Astrocyte of the spinal cord (primary cell): ENCODE measurements around the gene APOO.

Source experiments
- DNase-seq: peaks from one replicate; pipeline ENCODE4 v3.0.0; 2011; ENCODE audit warnings: low read depth, low spot score
- H3K4me3 ChIP-seq: 2 replicates; pipeline ENCODE4 v1.5.1; 2011; ENCODE audit warnings: low read depth, mild to moderate bottlenecking, low read length, moderate library complexity
- in situ Hi-C: cut with HindIII; loops from 2 replicates; pipeline ENCODE4 v1.10.0; 2017; ENCODE audit warnings: low sequenced_read_pairs
- TF ChIP-seq, protein P1 (sequence below): IDR thresholded peaks from 2 replicates; pipeline ENCODE4 v1.5.1; 2012; ENCODE audit warnings: low read depth, mild to moderate bottlenecking, low read length, inconsistent platforms

The APOO gene

DNA sequence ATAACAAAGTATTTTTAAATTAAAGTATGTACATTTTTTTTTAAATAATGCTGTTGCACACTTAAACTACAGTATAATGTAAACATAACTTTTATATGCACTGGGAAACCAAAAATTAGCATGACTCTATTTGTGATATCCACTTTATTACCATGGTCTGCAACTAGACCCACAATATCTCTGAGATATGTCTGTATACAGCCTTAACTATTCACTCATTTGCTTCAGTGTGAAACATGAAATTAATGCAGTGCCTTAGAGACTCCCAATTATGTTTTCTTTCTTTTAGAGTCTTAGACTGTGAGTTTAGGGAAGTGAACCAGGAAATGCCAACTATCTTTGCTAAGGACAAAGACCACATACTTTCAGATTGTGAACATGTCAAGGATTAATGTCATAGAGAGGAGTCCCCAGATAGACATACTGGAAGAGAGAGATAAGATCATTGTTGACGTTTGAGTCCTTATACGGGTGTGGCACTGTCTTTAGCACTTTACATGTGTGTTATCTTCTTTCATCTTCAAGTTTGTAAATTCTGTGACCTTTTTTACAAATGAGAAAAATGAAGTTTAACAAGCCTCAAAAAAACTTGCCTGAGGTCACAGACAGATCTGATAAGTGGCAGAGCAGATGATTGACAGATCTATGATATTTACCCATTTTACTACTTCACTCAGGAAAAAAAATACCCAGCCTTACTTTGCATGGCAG lies 23.3 kb upstream of the APOO start:
- no peak for DNase-seq
- in situ Hi-C loops: no loop called here
- no peak overlapping the region for H3K4me3 ChIP-seq
- TF ChIP-seq, protein P1, sequence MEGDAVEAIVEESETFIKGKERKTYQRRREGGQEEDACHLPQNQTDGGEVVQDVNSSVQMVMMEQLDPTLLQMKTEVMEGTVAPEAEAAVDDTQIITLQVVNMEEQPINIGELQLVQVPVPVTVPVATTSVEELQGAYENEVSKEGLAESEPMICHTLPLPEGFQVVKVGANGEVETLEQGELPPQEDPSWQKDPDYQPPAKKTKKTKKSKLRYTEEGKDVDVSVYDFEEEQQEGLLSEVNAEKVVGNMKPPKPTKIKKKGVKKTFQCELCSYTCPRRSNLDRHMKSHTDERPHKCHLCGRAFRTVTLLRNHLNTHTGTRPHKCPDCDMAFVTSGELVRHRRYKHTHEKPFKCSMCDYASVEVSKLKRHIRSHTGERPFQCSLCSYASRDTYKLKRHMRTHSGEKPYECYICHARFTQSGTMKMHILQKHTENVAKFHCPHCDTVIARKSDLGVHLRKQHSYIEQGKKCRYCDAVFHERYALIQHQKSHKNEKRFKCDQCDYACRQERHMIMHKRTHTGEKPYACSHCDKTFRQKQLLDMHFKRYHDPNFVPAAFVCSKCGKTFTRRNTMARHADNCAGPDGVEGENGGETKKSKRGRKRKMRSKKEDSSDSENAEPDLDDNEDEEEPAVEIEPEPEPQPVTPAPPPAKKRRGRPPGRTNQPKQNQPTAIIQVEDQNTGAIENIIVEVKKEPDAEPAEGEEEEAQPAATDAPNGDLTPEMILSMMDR: no peak

DNA sequence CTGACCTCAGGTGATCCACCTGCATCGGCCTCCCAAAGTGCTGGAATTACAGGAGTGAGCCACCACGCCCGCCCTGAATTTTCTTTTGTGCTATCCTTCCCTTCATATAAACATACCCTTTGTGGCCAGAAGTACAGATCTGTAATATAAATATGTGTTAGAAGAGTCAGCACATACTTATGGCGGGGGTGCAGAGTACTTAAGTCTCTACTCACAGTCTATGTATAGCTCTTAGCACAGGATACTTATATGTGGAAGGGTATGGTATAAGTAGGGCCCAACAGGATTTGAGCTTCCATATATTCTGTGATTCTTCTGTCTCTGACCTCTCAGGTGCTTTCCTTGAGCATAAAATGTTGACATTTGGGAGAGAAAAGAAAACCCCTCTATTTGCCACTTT lies 18.3 kb upstream of the APOO start:
- H3K4me3 ChIP-seq: no peak overlapping the region
- TF ChIP-seq, protein P1: no peak
- no peak for DNase-seq
- in situ Hi-C loops: no loop called here

DNA sequence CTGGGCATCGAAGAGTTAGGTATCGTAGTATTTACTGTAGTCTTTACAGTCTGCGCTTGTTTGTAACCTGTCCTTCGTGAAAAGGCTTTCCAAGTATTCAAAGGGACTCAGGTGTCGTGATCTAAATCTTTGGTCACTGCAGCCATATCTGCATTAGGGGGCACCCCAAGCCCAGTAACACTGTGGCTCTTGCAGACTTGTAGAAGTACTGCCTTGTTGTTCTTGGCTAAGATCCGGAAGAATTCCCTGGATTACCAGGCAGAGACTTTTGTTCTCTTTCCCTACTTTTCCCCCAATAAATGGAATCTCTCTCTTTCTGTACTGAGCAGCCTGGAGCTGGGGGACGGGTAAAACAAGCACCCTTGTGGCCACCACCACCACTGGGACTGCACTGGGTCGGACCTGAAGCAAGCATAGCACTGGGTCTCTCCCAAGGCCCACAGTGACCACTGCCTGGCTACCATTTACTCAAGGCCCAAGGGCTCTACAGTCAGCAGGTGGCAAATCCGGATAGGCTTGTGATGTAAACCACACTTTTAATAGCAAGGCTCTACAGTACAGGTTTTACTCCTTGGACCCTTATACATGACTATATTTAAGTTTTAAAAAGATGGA lies 12.1 kb upstream of the APOO start:
- H3K4me3 ChIP-seq: no peak overlapping the region
- in situ Hi-C loops: no loop called here
- TF ChIP-seq, protein P1: no peak
- no peak for DNase-seq

DNA sequence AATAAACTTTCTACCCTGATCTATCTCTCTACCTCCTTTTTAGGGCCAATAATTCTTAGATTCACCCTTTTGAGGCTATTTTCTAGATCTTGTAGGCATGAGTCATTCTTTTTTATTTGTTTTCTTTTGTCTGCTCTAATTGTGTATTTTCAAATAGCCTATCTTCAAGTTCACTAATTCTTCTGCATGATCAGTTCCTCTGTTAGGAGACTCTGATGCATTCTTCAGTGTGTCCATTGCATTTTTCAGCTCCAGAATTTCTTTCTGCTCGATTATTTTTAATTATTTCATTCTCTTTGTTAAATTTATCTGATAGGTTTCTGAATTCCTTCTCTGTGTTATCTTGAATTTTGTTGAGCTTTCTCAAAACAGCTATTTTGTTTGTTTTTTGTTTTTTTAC lies 11.4 kb upstream of the APOO start:
- H3K4me3 ChIP-seq: no peak overlapping the region
- DNase-seq: no peak
- TF ChIP-seq, protein P1: no peak
- in situ Hi-C loops: no loop called here

DNA sequence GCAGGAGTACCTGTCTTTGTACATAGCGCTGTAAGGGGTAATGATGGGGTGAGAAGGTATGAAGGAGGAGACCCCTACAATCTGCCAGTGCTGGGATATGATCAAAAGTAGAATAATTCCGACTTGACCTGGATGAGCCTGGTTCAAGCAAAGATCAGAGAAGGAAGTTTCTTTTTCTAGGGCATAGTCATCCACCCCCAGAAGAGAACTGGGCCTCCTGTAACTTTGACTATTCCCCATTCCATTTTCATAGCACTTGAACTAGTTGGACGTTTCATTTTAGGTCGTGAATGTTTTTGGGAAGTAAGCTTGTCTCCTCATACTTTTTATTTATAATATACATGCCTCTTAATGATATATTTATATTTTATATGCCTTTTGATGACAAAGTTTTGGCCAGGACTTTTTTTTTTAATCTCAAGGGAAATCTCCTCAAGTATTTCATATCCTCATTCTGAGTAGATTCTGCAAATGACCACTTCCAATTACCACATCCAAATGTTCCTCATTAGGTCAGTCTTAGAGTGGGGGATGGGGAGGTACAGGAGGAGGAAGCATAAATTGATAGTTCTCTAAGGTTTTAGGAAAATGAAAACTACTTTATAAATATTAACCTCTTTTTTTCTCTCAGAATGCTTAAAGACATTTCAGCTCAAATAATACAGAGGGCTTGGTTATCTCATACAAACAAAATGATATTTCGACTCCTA lies 3.5 kb upstream of the APOO start:
- H3K4me3 ChIP-seq: no peak overlapping the region
- no peak for DNase-seq
- TF ChIP-seq, protein P1: no peak
- in situ Hi-C loops: no loop called here

DNA sequence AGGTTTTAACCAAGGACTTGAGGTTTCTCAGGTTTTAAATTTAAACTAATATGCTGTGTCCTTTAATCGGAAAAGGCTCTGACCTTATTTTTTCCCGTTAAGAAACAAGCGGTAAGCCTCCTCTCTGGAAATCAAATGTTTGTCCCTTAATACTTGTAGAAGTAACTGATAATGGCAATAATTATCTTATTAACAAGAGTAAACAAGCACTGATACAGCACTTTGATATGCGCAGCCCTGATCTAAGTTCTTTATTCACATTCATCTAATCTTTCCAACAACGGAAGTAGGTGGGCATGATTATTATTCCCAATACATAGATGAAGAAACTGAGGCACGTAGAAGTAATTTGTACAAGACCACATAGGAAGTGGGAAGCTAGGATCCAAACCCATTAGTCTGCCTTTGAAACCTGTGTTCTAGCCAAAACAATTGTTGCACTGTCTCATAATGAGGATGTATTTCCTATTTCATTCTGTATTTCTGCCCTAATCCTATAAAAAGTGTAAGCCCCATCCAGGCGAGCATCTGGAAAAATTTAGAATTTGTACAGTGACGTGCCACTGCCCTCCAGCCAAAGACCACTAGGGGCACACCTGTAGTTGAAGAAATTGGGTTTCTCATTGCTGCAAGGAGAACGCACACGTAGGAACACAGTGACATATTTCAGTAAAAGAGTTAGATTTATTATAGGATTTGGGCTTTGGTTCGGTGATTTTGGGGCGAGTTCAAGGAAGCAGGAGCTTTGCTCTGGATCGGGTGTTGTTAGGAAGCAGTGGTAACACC lies 674 bp upstream of the APOO start:
- in situ Hi-C loops: no loop called here
- TF ChIP-seq, protein P1: peak; percentile 39
- DNase-seq: no peak
- H3K4me3 ChIP-seq: peak overlapping the region; percentile 21
